Skeletal muscle tissue (tissue), 4 donors: Measurements from ENCODE around the gene DPP6. TPM values are rescaled to one million over a fixed set of nuclear protein-coding genes. Genes with fewer than 3 reads are reported as not detected.

ENCODE experiments used
- H3K27ac ChIP-seq: one replicate; pipeline ENCODE4 v1.7.0; 2013; ENCODE audit warnings: mild to moderate bottlenecking, low read depth, low read length, inconsistent platforms
- H3K27me3 ChIP-seq, 3 donors: one replicate each; pipeline ENCODE4 v1.7.0; 2013; ENCODE audit warnings: low read length in 3 of 3; ENCODE audit not compliant: control insufficient read depth in 3 of 3, insufficient read depth in 3 of 3
- H3K36me3 ChIP-seq, 3 donors: one replicate each; pipeline ENCODE4 v1.7.0; 2013; ENCODE audit warnings: low read length in 3 of 3; ENCODE audit not compliant: control insufficient read depth in 3 of 3, insufficient read depth in 3 of 3
- H3K4me1 ChIP-seq, 3 donors: one replicate each; pipeline ENCODE4 v1.7.0; 2013; ENCODE audit warnings: low read length in 3 of 3, mild to moderate bottlenecking in 3 of 3; ENCODE audit not compliant: control insufficient read depth in 3 of 3, insufficient read depth in 3 of 3
- H3K4me3 ChIP-seq, 3 donors: one replicate each; pipeline ENCODE4 v1.7.0; 2013; ENCODE audit warnings: low read length in 3 of 3
- H3K9ac ChIP-seq, 3 donors: one replicate each; pipeline ENCODE4 v1.7.0; 2013; ENCODE audit warnings: low read length in 3 of 3, mild to moderate bottlenecking in 3 of 3, moderate library complexity in 2 of 3, low read depth in 1 of 3
- H3K9me3 ChIP-seq, 3 donors: one replicate each; pipeline ENCODE4 v1.7.0; 2013; ENCODE audit warnings: low read length in 3 of 3; ENCODE audit not compliant: control insufficient read depth in 3 of 3
- total RNA-seq: library from RNA; depleted of rRNA; stranded (reverse); fragments of >200 nt; gene quantifications from one replicate; pipeline ENCODE4 v1.2.3, GENCODE V29; 2014
- donor health status: Osteomylitis.

The DPP6 gene
- total RNA-seq, 1 donor from 2014 or later: 4.2 TPM

- Histone ChIP-seq H3K9ac (no peak overlapping the region), H3K4me1 (no peaks in the 10 kb centered on the region), H3K27ac (no peak overlapping the region), H3K4me3 (no peak overlapping the region), H3K9me3 (no peaks in the 10 kb centered on the region), H3K36me3 (no peaks in the 10 kb centered on the region), H3K27me3 (peaks cover 0 to 2% (median 0%) of the 10 kb centered on the region in 3 donors)
Observed at GRCh38 chr7:154777489-154777888, 725.3 kb downstream of the DPP6 start.

GRCh38 chr7:154777908-154778307, 725.7 kb downstream of the DPP6 start:
- no peak overlapping the region for H3K27ac ChIP-seq
- peaks cover 0 to 2% (median 0%) of the 10 kb centered on the region in 3 donors for H3K27me3 ChIP-seq
- no peaks in the 10 kb centered on the region for H3K9me3 ChIP-seq
- H3K4me3 ChIP-seq: no peak overlapping the region
- H3K4me1 ChIP-seq: no peaks in the 10 kb centered on the region
- H3K9ac ChIP-seq: no peak overlapping the region
- no peaks in the 10 kb centered on the region for H3K36me3 ChIP-seq

- Histone ChIP-seq H3K36me3 (no peaks in the 10 kb centered on the region), H3K4me3 (no peak overlapping the region), H3K27ac (no peak overlapping the region), H3K9me3 (peaks cover 0 to 3% (median 0%) of the 10 kb centered on the region in 3 donors), H3K4me1 (no peaks in the 10 kb centered on the region), H3K9ac (no peak overlapping the region), H3K27me3 (peaks cover 0 to 2% (median 0%) of the 10 kb centered on the region in 3 donors)
Observed at GRCh38 chr7:154781369-154782303, 729.4 kb downstream of the DPP6 start.

GRCh38 chr7:154783281-154783909, 731.2 kb downstream of the DPP6 start:
- no peak overlapping the region for H3K9ac ChIP-seq
- H3K4me1 ChIP-seq: no peaks in the 10 kb centered on the region
- H3K9me3 ChIP-seq: peaks cover 0 to 3% (median 0%) of the 10 kb centered on the region in 3 donors
- peaks cover 0 to 2% (median 0%) of the 10 kb centered on the region in 3 donors for H3K27me3 ChIP-seq
- no peak overlapping the region for H3K4me3 ChIP-seq
- H3K27ac ChIP-seq: no peak overlapping the region
- H3K36me3 ChIP-seq: no peaks in the 10 kb centered on the region

- Histone ChIP-seq H3K9me3 (peaks cover 0 to 3% (median 0%) of the 10 kb centered on the region in 3 donors), H3K27me3 (no peaks in the 10 kb centered on the region), H3K36me3 (no peaks in the 10 kb centered on the region), H3K27ac (no peak overlapping the region), H3K4me1 (no peaks in the 10 kb centered on the region), H3K9ac (no peak overlapping the region), H3K4me3 (no peak overlapping the region)
Observed at GRCh38 chr7:154785898-154786297, 733.7 kb downstream of the DPP6 start.

GRCh38 chr7:154789404-154789803, 737.2 kb downstream of the DPP6 start:
- H3K4me1 ChIP-seq: no peaks in the 10 kb centered on the region
- H3K27me3 ChIP-seq: peaks cover 2 to 9% (median 5%) of the 10 kb centered on the region in 3 donors
- H3K9ac ChIP-seq: no peak overlapping the region

GRCh38 chr7:154791611-154792010, 739.4 kb downstream of the DPP6 start:
- Histone ChIP-seq H3K4me1 (no peaks in the 10 kb centered on the region), H3K27me3 (peaks cover 5 to 16% (median 16%) of the 10 kb centered on the region in 3 donors), H3K9ac (no peak overlapping the region), H3K4me3 (no peak overlapping the region), H3K9me3 (no peaks in the 10 kb centered on the region), H3K27ac (no peak overlapping the region), H3K36me3 (no peaks in the 10 kb centered on the region)

More at GRCh38 chr7:154789404-154789803, 737.2 kb downstream of the DPP6 start:
- H3K36me3 ChIP-seq: no peaks in the 10 kb centered on the region
- peaks cover 0 to 3% (median 0%) of the 10 kb centered on the region in 3 donors for H3K9me3 ChIP-seq
- H3K27ac ChIP-seq: no peak overlapping the region
- H3K4me3 ChIP-seq: no peak overlapping the region

- peaks cover 5 to 16% (median 16%) of the 10 kb centered on the region in 3 donors for H3K27me3 ChIP-seq
- H3K9me3 ChIP-seq: no peaks in the 10 kb centered on the region
- no peaks in the 10 kb centered on the region for H3K36me3 ChIP-seq
- no peak overlapping the region for H3K27ac ChIP-seq
- H3K4me1 ChIP-seq: no peaks in the 10 kb centered on the region
- no peak overlapping the region for H3K4me3 ChIP-seq
- no peak overlapping the region for H3K9ac ChIP-seq
Observed at GRCh38 chr7:154792436-154793055, 740.3 kb downstream of the DPP6 start.

- Histone ChIP-seq H3K4me3 (no peak overlapping the region), H3K36me3 (no peaks in the 10 kb centered on the region), H3K27ac (no peak overlapping the region), H3K9ac (no peak overlapping the region), H3K27me3 (peaks cover 5 to 26% (median 16%) of the 10 kb centered on the region in 3 donors), H3K9me3 (no peaks in the 10 kb centered on the region), H3K4me1 (no peaks in the 10 kb centered on the region)
Observed at GRCh38 chr7:154794147-154794780, 742.1 kb downstream of the DPP6 start.
